Muscle layer of duodenum (tissue), 2 donors: ENCODE data around the gene DENND4A.
"Not testable (repeated sequence)": the region's sequence is repeated elsewhere in the genome, so short reads cannot be mapped to it uniquely, and the experiment has no call there.

Experiments
- H3K27ac ChIP-seq: one replicate; pipeline ENCODE4 v1.7.0; 2013; ENCODE audit warnings: mild to moderate bottlenecking, low read length
- H3K27me3 ChIP-seq: one replicate; pipeline ENCODE4 v1.7.0; 2013; ENCODE audit warnings: low read depth, mild to moderate bottlenecking, control low read depth, low read length
- H3K36me3 ChIP-seq, 2 donors: one replicate each; pipeline ENCODE4 v1.7.0; 2013; ENCODE audit warnings: low read length in 2 of 2, control low read depth in 1 of 2, mild to moderate bottlenecking in 1 of 2; ENCODE audit not compliant: insufficient read depth in 2 of 2, control insufficient read depth in 1 of 2
- H3K4me1 ChIP-seq, 2 donors: one replicate each; pipeline ENCODE4 v1.7.0; 2013; ENCODE audit warnings: low read length in 2 of 2, mild to moderate bottlenecking in 2 of 2, control low read depth in 1 of 2, moderate library complexity in 1 of 2; ENCODE audit not compliant: insufficient read depth in 2 of 2, control insufficient read depth in 1 of 2
- H3K4me3 ChIP-seq, 2 donors: one replicate each; pipeline ENCODE4 v1.7.0; 2013; ENCODE audit warnings: low read length in 2 of 2, low read depth in 1 of 2, mild to moderate bottlenecking in 1 of 2
- H3K9me3 ChIP-seq, 2 donors: one replicate each; pipeline ENCODE4 v1.7.0; 2013; ENCODE audit warnings: low read length in 2 of 2, control low read depth in 1 of 2, mild to moderate bottlenecking in 1 of 2; ENCODE audit not compliant: control insufficient read depth in 1 of 2
- donor health status: healthy.

DENND4A gene

GRCh38 chr15:65747265-65747664, 44.8 kb downstream of the DENND4A start:
- no peaks in the 10 kb centered on the region for H3K9me3 ChIP-seq
- H3K27me3 ChIP-seq: no peaks in the 10 kb centered on the region
- H3K4me1 ChIP-seq: no peaks in the 10 kb centered on the region
- H3K36me3 ChIP-seq: peaks cover 10 to 11% of the 10 kb centered on the region in 2 donors
- no peak overlapping the region for H3K27ac ChIP-seq
- no peak overlapping the region for H3K4me3 ChIP-seq

- Histone ChIP-seq H3K27me3 (no peaks in the 10 kb centered on the region), H3K27ac (no peak overlapping the region), H3K36me3 (peaks cover 6 to 18% of the 10 kb centered on the region in 2 donors), H3K9me3 (no peaks in the 10 kb centered on the region), H3K4me3 (no peak overlapping the region), H3K4me1 (no peaks in the 10 kb centered on the region)
Observed at GRCh38 chr15:65743637-65744252, 48.3 kb downstream of the DENND4A start.

- Histone ChIP-seq H3K4me3 (no peak overlapping the region), H3K27me3 (no peaks in the 10 kb centered on the region), H3K9me3 (no peaks in the 10 kb centered on the region), H3K27ac (no peak overlapping the region), H3K4me1 (no peaks in the 10 kb centered on the region), H3K36me3 (peaks cover 25 to 29% of the 10 kb centered on the region in 2 donors)
Observed at GRCh38 chr15:65740148-65740547, 51.9 kb downstream of the DENND4A start.

GRCh38 chr15:65738649-65739048, 53.4 kb downstream of the DENND4A start:
- H3K27me3 ChIP-seq: no peaks in the 10 kb centered on the region

GRCh38 chr15:65733599-65733998, 58.5 kb downstream of the DENND4A start:
- peaks cover 20 to 28% of the 10 kb centered on the region in 2 donors for H3K36me3 ChIP-seq
- H3K27ac ChIP-seq, H3K4me1 ChIP-seq, H3K9me3 ChIP-seq, H3K27me3 ChIP-seq, H3K4me3 ChIP-seq: not testable (repeated sequence)

More at GRCh38 chr15:65738649-65739048, 53.4 kb downstream of the DENND4A start:
- H3K9me3 ChIP-seq: no peaks in the 10 kb centered on the region
- no peaks in the 10 kb centered on the region for H3K4me1 ChIP-seq
- no peak overlapping the region for H3K27ac ChIP-seq
- no peak overlapping the region for H3K4me3 ChIP-seq
- H3K36me3 ChIP-seq: peaks cover 25 to 29% of the 10 kb centered on the region in 2 donors

- no peaks in the 10 kb centered on the region for H3K4me1 ChIP-seq
- no peaks in the 10 kb centered on the region for H3K27me3 ChIP-seq
- no peak overlapping the region for H3K27ac ChIP-seq
- no peaks in the 10 kb centered on the region for H3K9me3 ChIP-seq
- H3K4me3 ChIP-seq: no peak overlapping the region
- peaks cover 15 to 26% of the 10 kb centered on the region in 2 donors for H3K36me3 ChIP-seq
Observed at GRCh38 chr15:65732698-65733097, 59.4 kb downstream of the DENND4A start.

GRCh38 chr15:65731926-65732325, 60.2 kb downstream of the DENND4A start:
- Histone ChIP-seq H3K27me3 (no peaks in the 10 kb centered on the region), H3K36me3 (peaks cover 10 to 22% of the 10 kb centered on the region in 2 donors), H3K9me3 (no peaks in the 10 kb centered on the region), H3K27ac (no peak overlapping the region), H3K4me1 (no peaks in the 10 kb centered on the region), H3K4me3 (no peak overlapping the region)

- H3K36me3 ChIP-seq: peaks cover 7 to 26% of the 10 kb centered on the region in 2 donors
- H3K27ac ChIP-seq: no peak overlapping the region
- H3K27me3 ChIP-seq: no peaks in the 10 kb centered on the region
- no peaks in the 10 kb centered on the region for H3K4me1 ChIP-seq
- H3K4me3 ChIP-seq: no peak overlapping the region
- H3K9me3 ChIP-seq: no peaks in the 10 kb centered on the region
Observed at GRCh38 chr15:65730549-65731172, 61.4 kb downstream of the DENND4A start.

GRCh38 chr15:65724464-65725215, 67.5 kb downstream of the DENND4A start:
- Histone ChIP-seq H3K36me3 (peaks cover 13 to 42% of the 10 kb centered on the region in 2 donors), H3K4me3 (no peak overlapping the region), H3K27ac (no peak overlapping the region), H3K4me1 (no peaks in the 10 kb centered on the region), H3K27me3 (no peaks in the 10 kb centered on the region), H3K9me3 (no peaks in the 10 kb centered on the region)

- no peaks in the 10 kb centered on the region for H3K4me1 ChIP-seq
- peaks cover 17 to 38% of the 10 kb centered on the region in 2 donors for H3K36me3 ChIP-seq
- H3K27ac ChIP-seq: no peak overlapping the region
- H3K4me3 ChIP-seq: no peak overlapping the region
- H3K9me3 ChIP-seq: no peaks in the 10 kb centered on the region
- no peaks in the 10 kb centered on the region for H3K27me3 ChIP-seq
Observed at GRCh38 chr15:65723876-65724275, 68.2 kb downstream of the DENND4A start.

GRCh38 chr15:65722191-65722590, 69.9 kb downstream of the DENND4A start:
- H3K36me3 ChIP-seq: peaks cover 23 to 43% of the 10 kb centered on the region in 2 donors

More at GRCh38 chr15:65722191-65722590, 69.9 kb downstream of the DENND4A start:
- no peaks in the 10 kb centered on the region for H3K4me1 ChIP-seq
- no peak overlapping the region for H3K27ac ChIP-seq
- no peaks in the 10 kb centered on the region for H3K9me3 ChIP-seq
- H3K4me3 ChIP-seq: no peak overlapping the region
- no peaks in the 10 kb centered on the region for H3K27me3 ChIP-seq
